Osteoblast (primary cell): ENCODE data around the gene CHN1. TPM values are rescaled to one million over a fixed set of nuclear protein-coding genes. Genes with fewer than 3 reads are reported as not detected.
A peak's percentile ranks its signal among the peaks of the same experiment; 100 is the strongest.

Experiments
- DNase-seq: peaks from one replicate; pipeline ENCODE4 v3.0.0; 2011; ENCODE audit warnings: low spot score, mixed read lengths; ENCODE audit not compliant: insufficient read length; ENCODE audit errors: missing footprints
- H2AFZ ChIP-seq: 2 replicates; pipeline ENCODE4 v1.6.0; 2011; ENCODE audit warnings: mild to moderate bottlenecking, low read length
- H3K27ac ChIP-seq: 2 replicates; pipeline ENCODE4 v1.5.1; 2011; ENCODE audit warnings: mild to moderate bottlenecking, low read depth, low read length, moderate library complexity
- H3K27me3 ChIP-seq: 2 replicates; pipeline ENCODE4 v1.6.0; 2012; ENCODE audit warnings: mild to moderate bottlenecking, control low read depth, inconsistent platforms, low read length, moderate library complexity; ENCODE audit not compliant: insufficient read depth
- H3K36me3 ChIP-seq: 2 replicates; pipeline ENCODE4 v1.5.1; 2011; ENCODE audit warnings: mild to moderate bottlenecking, low read length, control low read depth, moderate library complexity; ENCODE audit not compliant: insufficient read depth
- H3K4me1 ChIP-seq: 2 replicates; pipeline ENCODE4 v1.5.1; 2011; ENCODE audit warnings: mild to moderate bottlenecking, low read length, control low read depth, moderate library complexity; ENCODE audit not compliant: insufficient read depth
- H3K4me2 ChIP-seq: 2 replicates; pipeline ENCODE4 v1.6.0; 2011; ENCODE audit warnings: mild to moderate bottlenecking, low read length; ENCODE audit not compliant: insufficient read depth
- H3K4me3 ChIP-seq: fragments of 200-600 bp; sonication (generic); 3 replicates; pipeline ENCODE4 v1.5.1; 2012; ENCODE audit warnings: mild to moderate bottlenecking, low read length, inconsistent platforms; ENCODE audit not compliant: insufficient read depth
- H3K79me2 ChIP-seq: 2 replicates; pipeline ENCODE4 v1.6.0; 2012; ENCODE audit warnings: mild to moderate bottlenecking, low read length, control low read depth, inconsistent platforms; ENCODE audit not compliant: insufficient read depth
- H3K9me3 ChIP-seq: 2 replicates; pipeline ENCODE4 v1.5.1; 2011; ENCODE audit warnings: low read depth, low read length, control low read depth
- H4K20me1 ChIP-seq: 2 replicates; pipeline ENCODE4 v1.6.0; 2012; ENCODE audit warnings: mild to moderate bottlenecking, low read length, control low read depth; ENCODE audit not compliant: insufficient read depth
- small RNA-seq: library from RNA; depleted of rRNA; stranded (forward); fragments of <200 nt; gene quantifications from one replicate; pipeline ENCODE3, GENCODE V24; 2012
- total RNA-seq: library from RNA; depleted of rRNA; stranded (reverse); fragments of >200 nt; gene quantifications from 2 replicates; pipeline ENCODE4 v1.2.3, GENCODE V29; 2012
- TF ChIP-seq, protein P1 (sequence below): IDR thresholded peaks from 2 replicates; pipeline ENCODE4 v1.5.1; 2011; ENCODE audit warnings: mild to moderate bottlenecking, low read depth, low read length, moderate library complexity; ENCODE audit errors: extremely low read depth

Gene CHN1
- total RNA-seq, 1 donor, result 33.7 TPM

DNA sequence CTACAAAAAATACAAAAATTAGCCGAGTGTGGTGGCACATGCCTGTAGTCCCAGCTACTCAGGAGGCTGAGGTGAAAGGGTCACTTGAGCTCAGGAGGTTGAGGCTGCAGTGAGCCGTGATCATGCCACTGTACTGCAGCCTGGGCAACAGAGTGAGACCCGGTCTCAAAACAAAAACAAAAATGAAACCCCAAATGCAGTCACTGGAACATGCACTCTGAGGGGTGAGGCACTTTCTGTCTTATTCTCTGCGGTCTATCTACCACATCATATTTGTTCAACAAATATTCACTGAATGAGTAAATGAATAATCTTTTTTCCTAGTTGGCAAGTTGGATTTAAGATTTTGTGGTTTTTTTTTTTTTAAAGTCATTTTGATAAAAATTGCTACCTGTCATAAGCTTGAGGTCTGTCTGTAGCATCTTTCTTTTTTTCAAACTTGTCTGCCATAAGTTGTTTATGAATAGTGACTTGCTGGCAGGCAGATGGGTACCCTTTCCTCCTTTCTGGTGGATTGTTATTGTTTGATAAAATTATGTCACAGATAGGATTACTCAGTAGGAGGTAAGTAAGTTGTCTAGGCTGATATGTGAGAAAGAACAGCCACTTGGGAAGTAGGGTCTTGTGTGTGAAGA lies 252.7 kb downstream of the CHN1 start:
- no peaks in the 10 kb centered on the region for H3K36me3 ChIP-seq

DNA sequence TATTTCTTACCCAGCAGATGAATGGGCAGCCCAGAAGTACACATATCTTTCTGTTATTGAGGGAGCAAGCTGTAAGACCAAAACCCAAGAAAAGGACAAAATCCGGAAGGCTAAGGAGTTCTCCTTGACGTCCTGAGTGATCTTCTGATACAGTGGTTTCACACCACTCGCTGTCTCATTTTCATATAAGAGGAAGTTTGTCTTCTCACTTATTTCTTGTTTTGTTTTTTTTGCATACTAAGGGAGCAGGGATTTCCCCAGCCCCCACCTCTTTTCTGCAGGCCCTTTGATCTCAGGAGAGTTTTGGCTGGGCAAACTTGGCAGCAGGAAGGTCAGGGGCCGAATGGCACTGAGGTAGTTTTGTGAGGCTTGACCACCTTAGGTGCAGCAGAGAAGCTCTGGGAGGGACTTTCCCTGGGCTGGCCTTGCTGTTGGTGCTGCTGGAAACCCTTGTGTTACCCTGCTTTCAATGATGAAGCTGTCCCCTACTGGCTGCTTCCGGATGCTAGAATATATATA lies 254.2 kb downstream of the CHN1 start:
- H3K27me3 ChIP-seq, result peaks cover 14% of the 10 kb centered on the region

More for the DNA sequence above, 252.7 kb downstream of the CHN1 start:
- H4K20me1 ChIP-seq, result no peaks in the 10 kb centered on the region
- H3K9me3 ChIP-seq, result no peaks in the 10 kb centered on the region
- H2AFZ ChIP-seq, result no peak overlapping the region
- H3K4me1 ChIP-seq, result peaks cover 4% of the 10 kb centered on the region
- TF ChIP-seq, protein P1, sequence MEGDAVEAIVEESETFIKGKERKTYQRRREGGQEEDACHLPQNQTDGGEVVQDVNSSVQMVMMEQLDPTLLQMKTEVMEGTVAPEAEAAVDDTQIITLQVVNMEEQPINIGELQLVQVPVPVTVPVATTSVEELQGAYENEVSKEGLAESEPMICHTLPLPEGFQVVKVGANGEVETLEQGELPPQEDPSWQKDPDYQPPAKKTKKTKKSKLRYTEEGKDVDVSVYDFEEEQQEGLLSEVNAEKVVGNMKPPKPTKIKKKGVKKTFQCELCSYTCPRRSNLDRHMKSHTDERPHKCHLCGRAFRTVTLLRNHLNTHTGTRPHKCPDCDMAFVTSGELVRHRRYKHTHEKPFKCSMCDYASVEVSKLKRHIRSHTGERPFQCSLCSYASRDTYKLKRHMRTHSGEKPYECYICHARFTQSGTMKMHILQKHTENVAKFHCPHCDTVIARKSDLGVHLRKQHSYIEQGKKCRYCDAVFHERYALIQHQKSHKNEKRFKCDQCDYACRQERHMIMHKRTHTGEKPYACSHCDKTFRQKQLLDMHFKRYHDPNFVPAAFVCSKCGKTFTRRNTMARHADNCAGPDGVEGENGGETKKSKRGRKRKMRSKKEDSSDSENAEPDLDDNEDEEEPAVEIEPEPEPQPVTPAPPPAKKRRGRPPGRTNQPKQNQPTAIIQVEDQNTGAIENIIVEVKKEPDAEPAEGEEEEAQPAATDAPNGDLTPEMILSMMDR, result no peak
- H3K27ac ChIP-seq, result no peak overlapping the region
- H3K79me2 ChIP-seq, result no peaks in the 10 kb centered on the region
- peak overlapping the region; percentile 29 for H3K4me2 ChIP-seq
- DNase-seq, result no peak
- H3K4me3 ChIP-seq, result no peak overlapping the region
- H3K27me3 ChIP-seq, result peaks cover 10% of the 10 kb centered on the region

DNA sequence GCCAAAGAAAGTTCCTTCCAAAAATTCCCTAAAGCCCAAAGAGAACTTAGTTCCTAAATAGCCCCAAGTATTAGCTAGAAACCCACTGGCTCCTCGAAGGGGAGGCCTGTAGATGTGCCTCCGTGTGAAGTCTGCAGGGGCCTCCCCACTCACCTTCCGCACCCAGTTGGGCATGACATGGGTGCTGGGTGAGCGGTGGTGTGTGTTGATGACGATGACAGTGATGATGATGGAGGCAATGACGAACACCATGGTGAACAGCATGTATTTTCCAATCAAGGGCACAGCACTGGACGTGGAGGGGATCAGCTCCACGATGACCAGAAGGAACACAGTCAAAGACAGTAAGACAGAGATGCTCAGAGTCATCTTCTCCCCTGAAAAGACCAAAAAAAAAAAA lies 255.4 kb downstream of the CHN1 start:
- no peak for DNase-seq
- no peak overlapping the region for H2AFZ ChIP-seq
- H4K20me1 ChIP-seq, result no peaks in the 10 kb centered on the region
- peaks cover 16% of the 10 kb centered on the region for H3K27me3 ChIP-seq
- H3K36me3 ChIP-seq, result no peaks in the 10 kb centered on the region
- no peaks in the 10 kb centered on the region for H3K9me3 ChIP-seq
- no peak overlapping the region for H3K4me2 ChIP-seq
- H3K4me1 ChIP-seq, result peaks cover 4% of the 10 kb centered on the region
- no peak overlapping the region for H3K4me3 ChIP-seq
- TF ChIP-seq, protein P1, result no peak
- no peak overlapping the region for H3K27ac ChIP-seq
- no peaks in the 10 kb centered on the region for H3K79me2 ChIP-seq

More for the DNA sequence above, 254.2 kb downstream of the CHN1 start:
- no peak overlapping the region for H3K4me2 ChIP-seq
- no peaks in the 10 kb centered on the region for H3K9me3 ChIP-seq
- H3K36me3 ChIP-seq, result no peaks in the 10 kb centered on the region
- H3K4me3 ChIP-seq, result no peak overlapping the region
- TF ChIP-seq, protein P1, result no peak
- H4K20me1 ChIP-seq, result no peaks in the 10 kb centered on the region
- H2AFZ ChIP-seq, result no peak overlapping the region
- peaks cover 4% of the 10 kb centered on the region for H3K4me1 ChIP-seq
- H3K27ac ChIP-seq, result no peak overlapping the region
- DNase-seq, result no peak
- H3K79me2 ChIP-seq, result no peaks in the 10 kb centered on the region

DNA sequence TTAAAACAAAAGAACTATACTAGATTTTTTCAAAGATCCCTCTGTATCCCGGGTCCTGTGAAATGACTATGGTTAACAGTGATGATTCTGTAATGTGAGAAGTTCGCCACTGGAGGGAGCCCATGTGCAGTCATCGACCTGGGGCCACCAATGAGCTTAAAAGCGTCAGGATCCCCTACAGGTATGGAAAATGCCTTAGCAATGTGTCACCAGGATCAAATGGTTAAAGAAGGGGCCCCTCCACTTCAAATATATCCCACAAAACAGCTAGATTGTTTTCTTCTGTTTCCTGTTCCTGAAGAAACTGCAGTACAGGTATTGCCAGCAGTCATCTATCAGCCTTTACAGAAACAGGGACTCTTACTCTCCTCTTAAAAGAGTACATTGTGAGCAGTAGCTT lies 256.2 kb downstream of the CHN1 start:
- DNase-seq, result peak; percentile 89
- Histone ChIP-seq H3K4me1 (peaks cover 4% of the 10 kb centered on the region), H3K36me3 (no peaks in the 10 kb centered on the region), H3K27me3 (peaks cover 16% of the 10 kb centered on the region), H2AFZ (no peak overlapping the region), H3K9me3 (no peaks in the 10 kb centered on the region), H3K4me3 (no peak overlapping the region), H4K20me1 (no peaks in the 10 kb centered on the region), H3K4me2 (no peak overlapping the region), H3K27ac (no peak overlapping the region), H3K79me2 (no peaks in the 10 kb centered on the region)
- TF ChIP-seq, protein P1, result peak; percentile 90

Small RNA genes lying within 50 kb of the gene (small RNA-seq; reads per million reads assigned to genes)
- gene RNU6-1290P (not detected), gene RNU6-763P (not detected)

Other genes with a start within 250 kb of the CHN1 start
- not detected in 2 replicates for gene CHRNA1, start 240.9 kb downstream of the CHN1 start, total RNA-seq
- 80.7 and 81.3 TPM in 2 replicates for gene ATF2, start 162.8 kb upstream of the CHN1 start, total RNA-seq
- gene ATP5MC3, start 176.3 kb upstream of the CHN1 start, total RNA-seq, result 87.2 and 94.3 TPM in 2 replicates